HEK293T (cell line): Measurements from ENCODE around the gene BCAP29.

ENCODE experiments used
- BHLHE40 ChIP-seq: fragments of 450-650 bp; IDR thresholded peaks from 2 replicates; pipeline ENCODE4 v1.6.1; 2016; ENCODE audit warnings: mild to moderate bottlenecking, moderate library complexity, borderline replicate concordance
- FOXK2 ChIP-seq: fragments of 450-650 bp; IDR thresholded peaks from 2 replicates; pipeline ENCODE4 v1.6.1; 2016; ENCODE audit warnings: mild to moderate bottlenecking
- HDGF ChIP-seq: fragments of 450-650 bp; IDR thresholded peaks from 2 replicates; pipeline ENCODE4 v1.6.1; 2017; ENCODE audit warnings: antibody characterized with exemption, borderline replicate concordance
- PKNOX1 ChIP-seq: fragments of 450-650 bp; IDR thresholded peaks from 2 replicates; pipeline ENCODE4 v1.6.1; 2016
- SP1 ChIP-seq: fragments of 450-650 bp; IDR thresholded peaks from 2 replicates; pipeline ENCODE4 v1.6.1; 2017
- SUZ12 ChIP-seq: fragments of 450-650 bp; IDR thresholded peaks from 2 replicates; pipeline ENCODE4 v1.6.1; 2016; ENCODE audit warnings: mild to moderate bottlenecking
- TARDBP ChIP-seq: fragments of 450-650 bp; IDR thresholded peaks from 2 replicates; pipeline ENCODE4 v1.6.1; 2016

- TF ChIP-seq SP1 (no peak), TARDBP (no peak), HDGF (no peak), BHLHE40 (no peak), SUZ12 (no peak), FOXK2 (no peak), PKNOX1 (no peak)
Observed at GRCh38 chr7:107613948-107614347, 33.9 kb downstream of the BCAP29 start.
